ENCODE measurements around the gene RUNX3. TPM values are rescaled to one million over a fixed set of nuclear protein-coding genes. Genes with fewer than 3 reads are reported as not detected.

RUNX3 gene
- polyA plus RNA-seq, 3 donors = 4.4 to 27.9 (median 6.7) TPM

- Histone ChIP-seq H3K4me1 (ENCODE audit: control insufficient read depth in 1 of 2, insufficient read depth in 2 of 2, low read length in 2 of 2) (peaks cover 0 to 4% of the 10 kb centered on the region in 2 donors), H3K9ac (ENCODE audit: insufficient read depth, low read length, poor library complexity, severe bottlenecking) (no peak overlapping the region), H2AFZ (ENCODE audit: insufficient read depth, low read depth, low read length, poor library complexity, severe bottlenecking) (no peak overlapping the region), H4K20me1 (ENCODE audit: insufficient read depth, low read length) (peaks cover 99% of the 10 kb centered on the region), H3K4me3 (replicated peaks in 1 of 3; ENCODE audit: low read depth in 2 of 3, low read length in 3 of 3) (no peak overlapping the region), H3K79me2 (ENCODE audit: insufficient read depth, low read length) (no peaks in the 10 kb centered on the region), H3K9me3 (replicated peaks in 1 of 2; ENCODE audit: control insufficient read depth in 1 of 2, insufficient read depth in 1 of 2, low read length in 2 of 2) (no peaks in the 10 kb centered on the region), H3K27me3 (ENCODE audit: control insufficient read depth in 2 of 2, insufficient read depth in 2 of 2, low read length in 2 of 2) (no peaks in the 10 kb centered on the region), H3K36me3 (replicated peaks in 1 of 2; ENCODE audit: control insufficient read depth in 1 of 2, insufficient read depth in 2 of 2, low read length in 2 of 2) (peaks cover 14 to 80% of the 10 kb centered on the region in 2 donors), H3K4me2 (replicated peaks; ENCODE audit: extremely low read depth, low read length, poor library complexity, severe bottlenecking) (no peak overlapping the region), H3K27ac (ENCODE audit: low read depth in 1 of 2, low read length in 2 of 2) (no peak overlapping the region)
- TF ChIP-seq CTCF (IDR thresholded peaks at IDR 0.05) = no peak
- no peak overlapping the region for H3K4me3 Mint-ChIP-seq
- WGBS (ENCODE audit: insufficient coverage) = 59% methylated on average over 5 of the region's 6 CpGs
- H3K4me1 Mint-ChIP-seq = peaks cover 10% of the 10 kb centered on the region
- no peak for DNase-seq
- intact Hi-C loops (cut with micrococcal nuclease) = no loop called here
- peaks cover 3 to 8% (median 6%) of the 10 kb centered on the region in 3 donors for H3K27me3 Mint-ChIP-seq (ENCODE audit: low read depth in 3 of 3)
- H3K27ac Mint-ChIP-seq = peak overlapping the region in 4 of 7 donors; percentile 9 to 60 (median 46)
- no peaks in the 10 kb centered on the region for H3K9me3 Mint-ChIP-seq
- peaks cover 50 to 80% of the 10 kb centered on the region in 2 donors for H3K36me3 Mint-ChIP-seq
Measured at GRCh38 chr1:24921412-24921811, 8.7 kb downstream of the RUNX3 start.

- Histone ChIP-seq H3K79me2 (ENCODE audit: insufficient read depth, low read length) (no peaks in the 10 kb centered on the region), H3K4me2 (replicated peaks; ENCODE audit: extremely low read depth, low read length, poor library complexity, severe bottlenecking) (no peak overlapping the region), H3K4me3 (replicated peaks in 1 of 3; ENCODE audit: low read depth in 2 of 3, low read length in 3 of 3) (no peak overlapping the region), H2AFZ (ENCODE audit: insufficient read depth, low read depth, low read length, poor library complexity, severe bottlenecking) (no peak overlapping the region), H3K27ac (ENCODE audit: low read depth in 1 of 2, low read length in 2 of 2) (no peak overlapping the region), H3K9ac (ENCODE audit: insufficient read depth, low read length, poor library complexity, severe bottlenecking) (no peak overlapping the region), H3K9me3 (replicated peaks in 1 of 2; ENCODE audit: control insufficient read depth in 1 of 2, insufficient read depth in 1 of 2, low read length in 2 of 2) (no peaks in the 10 kb centered on the region), H3K27me3 (ENCODE audit: control insufficient read depth in 2 of 2, insufficient read depth in 2 of 2, low read length in 2 of 2) (no peaks in the 10 kb centered on the region), H4K20me1 (ENCODE audit: insufficient read depth, low read length) (peaks cover 100% of the 10 kb centered on the region), H3K36me3 (replicated peaks in 1 of 2; ENCODE audit: control insufficient read depth in 1 of 2, insufficient read depth in 2 of 2, low read length in 2 of 2) (peaks cover 12 to 80% of the 10 kb centered on the region in 2 donors), H3K4me1 (ENCODE audit: control insufficient read depth in 1 of 2, insufficient read depth in 2 of 2, low read length in 2 of 2) (peaks cover 0 to 4% of the 10 kb centered on the region in 2 donors)
- DNase-seq = no peak
- intact Hi-C loops (cut with micrococcal nuclease) = no loop called here
- H3K36me3 Mint-ChIP-seq = peaks cover 44 to 77% of the 10 kb centered on the region in 2 donors
- 100% methylated on average over 1 of the region's 8 CpGs for WGBS (ENCODE audit: insufficient coverage)
- H3K4me1 Mint-ChIP-seq = peaks cover 6% of the 10 kb centered on the region
- no peak for TF ChIP-seq CTCF (IDR thresholded peaks at IDR 0.05)
- no peak overlapping the region for H3K4me3 Mint-ChIP-seq
- no peak overlapping the region for H3K27ac Mint-ChIP-seq
- H3K27me3 Mint-ChIP-seq (ENCODE audit: low read depth in 3 of 3) = peaks cover under 1 to 3% (median 3%) of the 10 kb centered on the region in 3 donors
- no peaks in the 10 kb centered on the region for H3K9me3 Mint-ChIP-seq
Measured at GRCh38 chr1:24920533-24920925, 9.5 kb downstream of the RUNX3 start.
